OCI-LY1 (cell line): ENCODE data around the gene DTX1.

Experiments
- H2AFZ ChIP-seq: fragments of 200-600 bp; sonication (generic), shearing (Covaris generic); 2 replicates; pipeline ENCODE4 v1.6.0; 2014; ENCODE audit warnings: antibody characterized with exemption, mild to moderate bottlenecking, low read length
- H3F3A ChIP-seq: fragments of 200-600 bp; sonication (generic), shearing (Covaris generic); 2 replicates; pipeline ENCODE4 v1.6.0; 2014; ENCODE audit warnings: mild to moderate bottlenecking, antibody characterized with exemption, low read length, moderate library complexity; ENCODE audit not compliant: insufficient read depth
- H3K27ac ChIP-seq: fragments of 200-600 bp; sonication (generic); 2 replicates; pipeline ENCODE4 v1.5.1; 2014; ENCODE audit warnings: low read length, mixed run types, mild to moderate bottlenecking, low read depth; ENCODE audit not compliant: poor library complexity, severe bottlenecking
- H3K27me3 ChIP-seq: fragments of 200-600 bp; sonication (generic); 2 replicates; pipeline ENCODE4 v1.6.0; 2014; ENCODE audit warnings: antibody characterized with exemption, mild to moderate bottlenecking, low read length, moderate library complexity; ENCODE audit not compliant: insufficient read depth
- H3K36me3 ChIP-seq: fragments of 200-600 bp; sonication (generic); 2 replicates; pipeline ENCODE4 v1.6.1; 2014; ENCODE audit warnings: mild to moderate bottlenecking, antibody characterized with exemption, low read length, moderate library complexity, mixed read lengths; ENCODE audit not compliant: insufficient read depth
- H3K4me1 ChIP-seq: fragments of 200-600 bp; sonication (generic); 2 replicates; pipeline ENCODE4 v1.5.1; 2014; ENCODE audit warnings: mild to moderate bottlenecking, low read length, moderate library complexity; ENCODE audit not compliant: insufficient read depth, severe bottlenecking
- H3K4me2 ChIP-seq: fragments of 200-600 bp; sonication (generic), shearing (Covaris generic); 2 replicates; pipeline ENCODE4 v1.6.1; 2014; ENCODE audit warnings: low read length
- H3K4me3 ChIP-seq: fragments of 200-600 bp; sonication (generic); 2 replicates; pipeline ENCODE4 v1.5.1; 2014; ENCODE audit warnings: low read length, low read depth, mild to moderate bottlenecking, mixed read lengths; ENCODE audit not compliant: poor library complexity, severe bottlenecking
- H3K79me2 ChIP-seq: fragments of 200-600 bp; shearing (Covaris generic); 2 replicates; pipeline ENCODE4 v1.6.1; 2016; ENCODE audit warnings: mixed run types, low read length, mixed read lengths; ENCODE audit not compliant: insufficient read depth
- H3K9ac ChIP-seq: fragments of 200-600 bp; sonication (generic), shearing (Covaris generic); 2 replicates; pipeline ENCODE4 v1.6.1; 2014; ENCODE audit warnings: mild to moderate bottlenecking, low read length, mixed read lengths
- H3K9me2 ChIP-seq: fragments of 200-600 bp; sonication (generic), shearing (Covaris generic); 2 replicates; pipeline ENCODE4 v1.6.1; 2014; ENCODE audit warnings: low read depth, mild to moderate bottlenecking, low read length, mixed read lengths
- H3K9me3 ChIP-seq: fragments of 200-600 bp; shearing (Covaris generic); 2 replicates; pipeline ENCODE4 v1.6.1; 2014; ENCODE audit warnings: low read length, mixed read lengths
- H4K20me1 ChIP-seq: fragments of 200-600 bp; sonication (generic), shearing (Covaris generic); 2 replicates; pipeline ENCODE4 v1.6.0; 2016; ENCODE audit warnings: mild to moderate bottlenecking, low read length; ENCODE audit not compliant: insufficient read depth
- EZH2 ChIP-seq: fragments of 200-600 bp; sonication (generic), shearing (Covaris generic); IDR thresholded peaks from 2 replicates; pipeline ENCODE4 v1.8.0; 2017; ENCODE audit warnings: borderline replicate concordance, mixed run types, mild to moderate bottlenecking, antibody characterized with exemption, low read length, moderate library complexity, mixed read lengths
- TF ChIP-seq, protein P1 (sequence below): fragments of 200-600 bp; sonication (generic), shearing (Covaris generic); IDR thresholded peaks from 2 replicates; pipeline ENCODE4 v1.5.1; 2017; ENCODE audit warnings: mild to moderate bottlenecking, antibody characterized with exemption, low read length, moderate library complexity, mixed read lengths

DTX1 gene

DNA sequence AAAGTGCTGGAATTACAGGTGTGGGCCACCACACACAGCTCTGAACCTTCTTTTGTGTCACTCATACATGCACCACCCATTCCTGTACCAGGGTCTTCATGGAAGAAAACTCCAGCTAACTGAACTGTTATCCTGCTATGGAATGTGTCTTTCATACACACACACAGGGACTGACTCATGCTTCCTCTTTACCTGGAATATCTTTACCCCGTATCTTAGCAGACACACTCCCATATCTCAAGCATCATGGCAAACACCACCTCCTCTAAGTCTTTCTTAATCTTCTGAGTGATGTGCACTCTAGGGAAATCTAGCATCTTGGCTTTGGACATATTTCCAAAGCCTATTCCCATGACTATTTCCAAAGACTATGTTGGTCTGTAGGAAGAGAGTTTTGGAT, 35.0 kb upstream of the DTX1 start:
- H3K79me2 ChIP-seq: no peaks in the 10 kb centered on the region
- H3K9me3 ChIP-seq: 0 out of 2 replicates have a peak, but pooled peaks cover 2% of the 10 kb centered on the region
- H3K4me1 ChIP-seq: no peaks in the 10 kb centered on the region
- H2AFZ ChIP-seq: no peak overlapping the region
- H3K9me2 ChIP-seq: no peaks in the 10 kb centered on the region
- no peaks in the 10 kb centered on the region for H3K27me3 ChIP-seq
- H3K9ac ChIP-seq: no peak overlapping the region
- H4K20me1 ChIP-seq: no peaks in the 10 kb centered on the region
- TF ChIP-seq, protein P1, sequence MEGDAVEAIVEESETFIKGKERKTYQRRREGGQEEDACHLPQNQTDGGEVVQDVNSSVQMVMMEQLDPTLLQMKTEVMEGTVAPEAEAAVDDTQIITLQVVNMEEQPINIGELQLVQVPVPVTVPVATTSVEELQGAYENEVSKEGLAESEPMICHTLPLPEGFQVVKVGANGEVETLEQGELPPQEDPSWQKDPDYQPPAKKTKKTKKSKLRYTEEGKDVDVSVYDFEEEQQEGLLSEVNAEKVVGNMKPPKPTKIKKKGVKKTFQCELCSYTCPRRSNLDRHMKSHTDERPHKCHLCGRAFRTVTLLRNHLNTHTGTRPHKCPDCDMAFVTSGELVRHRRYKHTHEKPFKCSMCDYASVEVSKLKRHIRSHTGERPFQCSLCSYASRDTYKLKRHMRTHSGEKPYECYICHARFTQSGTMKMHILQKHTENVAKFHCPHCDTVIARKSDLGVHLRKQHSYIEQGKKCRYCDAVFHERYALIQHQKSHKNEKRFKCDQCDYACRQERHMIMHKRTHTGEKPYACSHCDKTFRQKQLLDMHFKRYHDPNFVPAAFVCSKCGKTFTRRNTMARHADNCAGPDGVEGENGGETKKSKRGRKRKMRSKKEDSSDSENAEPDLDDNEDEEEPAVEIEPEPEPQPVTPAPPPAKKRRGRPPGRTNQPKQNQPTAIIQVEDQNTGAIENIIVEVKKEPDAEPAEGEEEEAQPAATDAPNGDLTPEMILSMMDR: no peak
- TF ChIP-seq EZH2: no peak
- H3K4me3 ChIP-seq: no peak overlapping the region
- H3K36me3 ChIP-seq: no peaks in the 10 kb centered on the region; the same call in 1 of the 2 replicates
- no peak overlapping the region for H3K4me2 ChIP-seq
- no peaks in the 10 kb centered on the region for H3F3A ChIP-seq
- H3K27ac ChIP-seq: no peak overlapping the region

DNA sequence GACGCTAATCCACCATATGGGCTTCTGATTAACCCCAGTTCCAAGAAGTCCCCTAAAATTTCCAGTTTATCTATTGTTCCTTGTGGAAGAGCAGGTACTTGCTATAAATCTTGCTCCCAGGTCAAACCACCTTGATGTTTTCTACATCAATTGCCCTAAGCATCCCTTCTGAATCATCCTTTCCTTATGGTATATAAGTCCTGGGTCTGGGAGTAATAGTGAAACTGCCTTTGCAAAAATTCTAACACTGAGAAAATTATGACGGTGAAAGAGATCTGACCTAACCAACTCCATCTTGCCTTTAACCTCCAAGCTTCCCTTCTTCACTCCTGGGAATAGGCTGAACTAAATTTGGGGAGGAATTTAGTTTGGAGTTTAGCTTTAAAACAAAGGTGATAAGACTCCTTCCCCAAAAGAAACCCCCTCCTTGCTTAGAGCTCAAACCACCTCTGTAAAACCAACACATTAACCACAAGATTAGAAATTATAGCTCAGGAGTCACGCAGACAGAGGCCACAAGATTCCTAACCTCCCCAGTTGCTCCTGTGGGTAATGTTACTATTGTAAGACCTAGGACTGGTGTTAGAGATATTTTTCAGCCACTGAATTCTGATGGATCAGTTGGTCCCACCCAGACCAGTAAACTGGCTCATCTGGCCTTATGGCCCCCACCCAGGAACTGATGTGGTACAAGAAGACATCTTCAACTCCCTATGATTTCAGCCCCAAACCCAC, 33.8 kb upstream of the DTX1 start:
- Histone ChIP-seq H3K9ac (no peak overlapping the region), H2AFZ (no peak overlapping the region), H3F3A (no peaks in the 10 kb centered on the region), H4K20me1 (no peaks in the 10 kb centered on the region), H3K4me2 (no peak overlapping the region), H3K27me3 (no peaks in the 10 kb centered on the region), H3K27ac (no peak overlapping the region), H3K36me3 (no peaks in the 10 kb centered on the region; the same call in 1 of the 2 replicates), H3K4me1 (no peaks in the 10 kb centered on the region), H3K4me3 (no peak overlapping the region), H3K9me3 (0 out of 2 replicates have a peak, but pooled peaks cover 2% of the 10 kb centered on the region), H3K9me2 (no peaks in the 10 kb centered on the region), H3K79me2 (no peaks in the 10 kb centered on the region)
- TF ChIP-seq, protein P1: no peak
- no peak for TF ChIP-seq EZH2

DNA sequence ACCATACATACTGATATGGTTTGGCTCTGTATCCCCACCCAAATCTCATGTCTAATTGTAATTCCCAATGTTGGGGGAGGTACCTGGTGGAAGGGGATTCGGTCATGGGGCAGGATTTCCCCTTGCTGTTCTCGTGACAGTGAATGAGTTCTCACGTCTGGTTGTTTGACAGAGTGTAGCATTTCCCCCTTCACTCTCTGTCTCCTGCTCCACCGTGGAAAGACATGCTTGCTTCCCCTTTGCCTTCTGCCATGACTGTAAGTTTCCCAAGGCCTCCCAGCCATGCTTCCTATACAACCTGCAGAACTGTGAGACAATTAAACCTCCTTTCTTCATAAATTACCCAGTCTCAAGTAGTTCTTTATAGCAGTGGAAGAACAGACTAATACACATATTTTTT, 28.8 kb upstream of the DTX1 start:
- Histone ChIP-seq H3K9ac (no peak overlapping the region), H3K79me2 (no peaks in the 10 kb centered on the region), H3K9me2 (no peaks in the 10 kb centered on the region), H3K27ac (no peak overlapping the region), H3K27me3 (no peaks in the 10 kb centered on the region), H3K4me2 (no peak overlapping the region), H4K20me1 (no peaks in the 10 kb centered on the region), H2AFZ (no peak overlapping the region), H3K4me1 (peaks cover 9% of the 10 kb centered on the region), H3K4me3 (no peak overlapping the region), H3F3A (no peaks in the 10 kb centered on the region), H3K9me3 (0 out of 2 replicates have a peak, but pooled peaks cover 2% of the 10 kb centered on the region), H3K36me3 (no peaks in the 10 kb centered on the region; the same call in 1 of the 2 replicates)
- TF ChIP-seq, protein P1: no peak
- no peak for TF ChIP-seq EZH2
